KMS-11 (cell line): Measurements from ENCODE around the gene CALHM4.
"Not testable (repeated sequence)": the region's sequence is repeated elsewhere in the genome, so short reads cannot be mapped to it uniquely, and the experiment has no call there.

ENCODE experiments used
- H2AFZ ChIP-seq: fragments of 200-600 bp; sonication (generic); 2 replicates; pipeline ENCODE4 v1.6.1; 2016; ENCODE audit warnings: antibody characterized with exemption, mixed run types, low read depth
- H3K27ac ChIP-seq: fragments of 200-600 bp; sonication (generic); 2 replicates; pipeline ENCODE4 v1.6.1; 2016; ENCODE audit warnings: mild to moderate bottlenecking, mixed run types
- H3K27me3 ChIP-seq: fragments of 200-600 bp; sonication (generic); 2 replicates; pipeline ENCODE4 v1.6.1; 2017; ENCODE audit warnings: mild to moderate bottlenecking, low read depth, mixed run types, moderate library complexity; ENCODE audit not compliant: insufficient read depth
- H3K36me3 ChIP-seq: fragments of 200-600 bp; sonication (generic); 2 replicates; pipeline ENCODE4 v1.6.1; 2017; ENCODE audit warnings: mild to moderate bottlenecking, mixed run types; ENCODE audit not compliant: insufficient read depth
- H3K4me1 ChIP-seq: fragments of 200-600 bp; sonication (generic); 2 replicates; pipeline ENCODE4 v1.6.1; 2016; ENCODE audit warnings: mild to moderate bottlenecking, low read depth, mixed run types; ENCODE audit not compliant: poor library complexity, severe bottlenecking
- H3K4me2 ChIP-seq: fragments of 200-600 bp; sonication (generic); 2 replicates; pipeline ENCODE4 v1.7.0; 2016; ENCODE audit warnings: mild to moderate bottlenecking, mixed run types
- H3K4me3 ChIP-seq: fragments of 200-600 bp; sonication (generic); IDR thresholded peaks from 2 replicates; pipeline ENCODE4 v1.6.1; 2017; ENCODE audit warnings: low read depth, low read length, mixed read lengths; ENCODE audit not compliant: insufficient read depth
- H3K79me2 ChIP-seq: fragments of 200-600 bp; sonication (generic); 2 replicates; pipeline ENCODE4 v1.6.1; 2016; ENCODE audit warnings: low read depth, mixed run types; ENCODE audit not compliant: insufficient read depth
- H3K9ac ChIP-seq: fragments of 200-600 bp; sonication (generic); 2 replicates; pipeline ENCODE4 v1.6.1; 2016; ENCODE audit warnings: mild to moderate bottlenecking, mixed run types
- H4K20me1 ChIP-seq: fragments of 200-600 bp; sonication (generic); 2 replicates; pipeline ENCODE4 v1.6.1; 2016; ENCODE audit warnings: mild to moderate bottlenecking, mixed run types; ENCODE audit not compliant: insufficient read depth
- CTCF ChIP-seq: fragments of 200-600 bp; sonication (generic); conservative IDR thresholded peaks from 2 replicates; pipeline ENCODE4 v1.6.1; 2017; ENCODE audit warnings: low read depth, mild to moderate bottlenecking, antibody characterized with exemption, low read length, moderate library complexity, mixed read lengths

Gene CALHM4

GRCh38 chr6:116586276-116586675 lies 32.7 kb downstream of the CALHM4 start:
- Histone ChIP-seq H3K27me3 (no peaks in the 10 kb centered on the region), H3K27ac (no peak overlapping the region), H3K4me2 (no peak overlapping the region), H2AFZ (no peak overlapping the region), H3K36me3 (no peaks in the 10 kb centered on the region), H4K20me1 (no peaks in the 10 kb centered on the region), H3K4me3 (no peak overlapping the region), H3K4me1 (no peaks in the 10 kb centered on the region), H3K9ac (no peak overlapping the region), H3K79me2 (no peaks in the 10 kb centered on the region)
- TF ChIP-seq CTCF, result no peak

GRCh38 chr6:116586738-116587137 lies 33.2 kb downstream of the CALHM4 start:
- no peaks in the 10 kb centered on the region for H3K4me1 ChIP-seq

GRCh38 chr6:116595247-116595646 lies 41.7 kb downstream of the CALHM4 start:
- no peaks in the 10 kb centered on the region for H3K79me2 ChIP-seq
- no peak overlapping the region for H3K4me3 ChIP-seq
- no peak overlapping the region for H3K4me2 ChIP-seq
- no peak overlapping the region for H2AFZ ChIP-seq
- H3K36me3 ChIP-seq, result no peaks in the 10 kb centered on the region
- no peak for TF ChIP-seq CTCF
- H3K9ac ChIP-seq, result no peak overlapping the region
- H3K4me1 ChIP-seq, result no peaks in the 10 kb centered on the region
- H3K27me3 ChIP-seq, result no peaks in the 10 kb centered on the region
- H3K27ac ChIP-seq, result no peak overlapping the region
- no peaks in the 10 kb centered on the region for H4K20me1 ChIP-seq

More at GRCh38 chr6:116586738-116587137, 33.2 kb downstream of the CALHM4 start:
- no peaks in the 10 kb centered on the region for H4K20me1 ChIP-seq
- H3K4me3 ChIP-seq, result no peak overlapping the region
- H3K9ac ChIP-seq, result no peak overlapping the region
- no peaks in the 10 kb centered on the region for H3K27me3 ChIP-seq
- no peak overlapping the region for H3K4me2 ChIP-seq
- TF ChIP-seq CTCF, result no peak
- H3K79me2 ChIP-seq, result no peaks in the 10 kb centered on the region
- H3K27ac ChIP-seq, result no peak overlapping the region
- H2AFZ ChIP-seq, result no peak overlapping the region
- no peaks in the 10 kb centered on the region for H3K36me3 ChIP-seq

GRCh38 chr6:116596815-116597214 lies 43.3 kb downstream of the CALHM4 start:
- Histone ChIP-seq H3K4me2 (no peak overlapping the region), H3K4me3 (no peak overlapping the region), H4K20me1 (no peaks in the 10 kb centered on the region), H3K9ac (no peak overlapping the region), H3K79me2 (no peaks in the 10 kb centered on the region), H3K27me3 (no peaks in the 10 kb centered on the region), H2AFZ (no peak overlapping the region), H3K36me3 (no peaks in the 10 kb centered on the region), H3K27ac (no peak overlapping the region), H3K4me1 (no peaks in the 10 kb centered on the region)
- TF ChIP-seq CTCF, result no peak

GRCh38 chr6:116603916-116604315 lies 50.4 kb downstream of the CALHM4 start:
- H3K4me2 ChIP-seq, H3K9ac ChIP-seq, H3K4me3 ChIP-seq, H2AFZ ChIP-seq, H4K20me1 ChIP-seq, H3K4me1 ChIP-seq, H3K27ac ChIP-seq, H3K36me3 ChIP-seq, H3K79me2 ChIP-seq, H3K27me3 ChIP-seq: not testable (repeated sequence)

- H3K36me3 ChIP-seq, H4K20me1 ChIP-seq, H3K27ac ChIP-seq, H3K4me1 ChIP-seq, H2AFZ ChIP-seq, H3K4me2 ChIP-seq, H3K4me3 ChIP-seq, H3K9ac ChIP-seq, H3K79me2 ChIP-seq, H3K27me3 ChIP-seq: not testable (repeated sequence)
Measured at GRCh38 chr6:116604868-116605267, 51.3 kb downstream of the CALHM4 start.
